ENCODE measurements around the gene CCDC172.
"Not testable (repeated sequence)": the region's sequence is repeated elsewhere in the genome, so short reads cannot be mapped to it uniquely, and the experiment has no call there.

Gene CCDC172

GRCh38 chr10:116336866-116337265, 12.6 kb downstream of the CCDC172 start:
- DNase-seq (ENCODE audit: low spot score) = no peak

GRCh38 chr10:116352125-116352524, 27.9 kb downstream of the CCDC172 start:
- no peak for DNase-seq (ENCODE audit: low spot score)

GRCh38 chr10:116353817-116354216, 29.6 kb downstream of the CCDC172 start:
- no peak for DNase-seq (ENCODE audit: low spot score)

- no peak for DNase-seq (ENCODE audit: low spot score)
These were observed 31.1 kb downstream of the CCDC172 start for GRCh38 chr10:116355341-116355740.

GRCh38 chr10:116356833-116357232, 32.6 kb downstream of the CCDC172 start:
- DNase-seq (ENCODE audit: low spot score) = no peak

- DNase-seq (ENCODE audit: low spot score) = no peak
These were observed 40.6 kb downstream of the CCDC172 start for GRCh38 chr10:116364868-116365267.

GRCh38 chr10:116371737-116372136, 47.5 kb downstream of the CCDC172 start:
- DNase-seq (ENCODE audit: low spot score) = no peak

GRCh38 chr10:116382290-116382689, 58.0 kb downstream of the CCDC172 start:
- DNase-seq (ENCODE audit: low spot score) = no peak

GRCh38 chr10:116385311-116385710, 61.1 kb downstream of the CCDC172 start:
- no peak for DNase-seq (ENCODE audit: low spot score)

- DNase-seq (ENCODE audit: low spot score) = peak; percentile 47
These were observed 62.0 kb downstream of the CCDC172 start for GRCh38 chr10:116385994-116386809.

GRCh38 chr10:116393246-116393831, 69.1 kb downstream of the CCDC172 start:
- not testable (repeated sequence) for DNase-seq (ENCODE audit: low spot score)

GRCh38 chr10:116395223-116395985, 71.2 kb downstream of the CCDC172 start:
- DNase-seq (ENCODE audit: low spot score) = no peak

- DNase-seq (ENCODE audit: low spot score) = no peak
These were observed 74.0 kb downstream of the CCDC172 start for GRCh38 chr10:116398224-116398623.

- DNase-seq (ENCODE audit: low spot score) = no peak
These were observed 78.6 kb downstream of the CCDC172 start for GRCh38 chr10:116402858-116403257.

GRCh38 chr10:116403740-116404250, 79.5 kb downstream of the CCDC172 start:
- no peak for DNase-seq (ENCODE audit: low spot score)

GRCh38 chr10:116408719-116409118, 84.5 kb downstream of the CCDC172 start:
- no peak for DNase-seq (ENCODE audit: low spot score)

- no peak for DNase-seq (ENCODE audit: low spot score)
These were observed 86.1 kb downstream of the CCDC172 start for GRCh38 chr10:116410351-116410750.

GRCh38 chr10:116417821-116418220, 93.6 kb downstream of the CCDC172 start:
- DNase-seq (ENCODE audit: low spot score) = no peak

GRCh38 chr10:116418389-116418788, 94.1 kb downstream of the CCDC172 start:
- no peak for DNase-seq (ENCODE audit: low spot score)

GRCh38 chr10:116421815-116422214, 97.6 kb downstream of the CCDC172 start:
- no peak for DNase-seq (ENCODE audit: low spot score)

GRCh38 chr10:116427671-116428070, 103.4 kb downstream of the CCDC172 start, which contains the start of gene PNLIPRP3:
Gene PNLIPRP3, plus strand, starts transcription at chr10:116427847. Its CDS starts 166 bp downstream, at chr10:116428013.
- DNase-seq (ENCODE audit: low spot score) = no peak

GRCh38 chr10:116429288-116429977, 105.2 kb downstream of the CCDC172 start:
- DNase-seq (ENCODE audit: low spot score) = no peak
